Stimulated activated naive CD4-positive, alpha-beta T cell (primary cell): ENCODE results near the gene TMA16.

Source experiments
- DNase-seq, 6 experiments: peaks; one replicate each; lab custom pipeline; 2025; lab: John Stamatoyannopoulos, UW

TMA16 gene

GRCh38 chr4:163563592-163563991 lies 69.1 kb downstream of the TMA16 start:
- no peak for DNase-seq

- no peak for DNase-seq
Observed at GRCh38 chr4:163564221-163564720, 69.8 kb downstream of the TMA16 start.

GRCh38 chr4:163565226-163566135 lies 71.0 kb downstream of the TMA16 start:
- no peak for DNase-seq

GRCh38 chr4:163566257-163566796 lies 71.8 kb downstream of the TMA16 start:
- DNase-seq: no peak

GRCh38 chr4:163568843-163569242 lies 74.4 kb downstream of the TMA16 start:
- no peak for DNase-seq
